22Rv1 (cell line): Measurements from ENCODE around the gene SPTLC3.

ENCODE experiments used
- ZFX ChIP-seq: fragments of 450-650 bp; IDR thresholded peaks from 2 replicates; pipeline ENCODE4 v1.6.1; 2017; ENCODE audit warnings: antibody characterized with exemption, borderline replicate concordance
- TF ChIP-seq, protein P1 (sequence below): fragments of 450-650 bp; IDR thresholded peaks from 2 replicates; pipeline ENCODE4 v1.5.1; 2017; ENCODE audit warnings: mild to moderate bottlenecking

DNA sequence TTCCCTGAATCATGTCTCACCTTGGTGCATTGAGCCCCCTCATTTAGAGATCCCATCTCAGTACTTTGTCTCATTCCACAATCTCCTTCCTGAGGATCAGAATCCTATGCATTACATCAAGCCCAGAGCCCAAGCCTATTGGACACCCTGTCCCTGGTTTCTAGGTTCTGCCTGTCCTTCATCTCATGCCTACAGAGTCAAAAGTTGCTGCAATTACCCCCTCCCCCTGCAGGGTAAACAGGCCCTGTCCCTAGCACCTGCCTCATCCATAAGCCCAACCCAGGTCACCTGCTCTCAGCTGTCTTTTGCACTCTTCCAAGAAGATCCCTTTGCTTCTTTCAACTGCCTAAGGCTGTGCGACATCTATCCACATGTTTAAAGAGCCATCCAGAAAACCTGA lies 93.9 kb downstream of the SPTLC3 start:
- TF ChIP-seq, protein P1, sequence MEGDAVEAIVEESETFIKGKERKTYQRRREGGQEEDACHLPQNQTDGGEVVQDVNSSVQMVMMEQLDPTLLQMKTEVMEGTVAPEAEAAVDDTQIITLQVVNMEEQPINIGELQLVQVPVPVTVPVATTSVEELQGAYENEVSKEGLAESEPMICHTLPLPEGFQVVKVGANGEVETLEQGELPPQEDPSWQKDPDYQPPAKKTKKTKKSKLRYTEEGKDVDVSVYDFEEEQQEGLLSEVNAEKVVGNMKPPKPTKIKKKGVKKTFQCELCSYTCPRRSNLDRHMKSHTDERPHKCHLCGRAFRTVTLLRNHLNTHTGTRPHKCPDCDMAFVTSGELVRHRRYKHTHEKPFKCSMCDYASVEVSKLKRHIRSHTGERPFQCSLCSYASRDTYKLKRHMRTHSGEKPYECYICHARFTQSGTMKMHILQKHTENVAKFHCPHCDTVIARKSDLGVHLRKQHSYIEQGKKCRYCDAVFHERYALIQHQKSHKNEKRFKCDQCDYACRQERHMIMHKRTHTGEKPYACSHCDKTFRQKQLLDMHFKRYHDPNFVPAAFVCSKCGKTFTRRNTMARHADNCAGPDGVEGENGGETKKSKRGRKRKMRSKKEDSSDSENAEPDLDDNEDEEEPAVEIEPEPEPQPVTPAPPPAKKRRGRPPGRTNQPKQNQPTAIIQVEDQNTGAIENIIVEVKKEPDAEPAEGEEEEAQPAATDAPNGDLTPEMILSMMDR = no peak
- TF ChIP-seq ZFX = no peak
